ENCODE measurements around the gene PDE7B. TPM values are rescaled to one million over a fixed set of nuclear protein-coding genes. Genes with fewer than 3 reads are reported as not detected.

Gene PDE7B
- total and polyA plus RNA-seq, 8 donors, result 0.29 to 73.2 (median 5.0) TPM

DNA sequence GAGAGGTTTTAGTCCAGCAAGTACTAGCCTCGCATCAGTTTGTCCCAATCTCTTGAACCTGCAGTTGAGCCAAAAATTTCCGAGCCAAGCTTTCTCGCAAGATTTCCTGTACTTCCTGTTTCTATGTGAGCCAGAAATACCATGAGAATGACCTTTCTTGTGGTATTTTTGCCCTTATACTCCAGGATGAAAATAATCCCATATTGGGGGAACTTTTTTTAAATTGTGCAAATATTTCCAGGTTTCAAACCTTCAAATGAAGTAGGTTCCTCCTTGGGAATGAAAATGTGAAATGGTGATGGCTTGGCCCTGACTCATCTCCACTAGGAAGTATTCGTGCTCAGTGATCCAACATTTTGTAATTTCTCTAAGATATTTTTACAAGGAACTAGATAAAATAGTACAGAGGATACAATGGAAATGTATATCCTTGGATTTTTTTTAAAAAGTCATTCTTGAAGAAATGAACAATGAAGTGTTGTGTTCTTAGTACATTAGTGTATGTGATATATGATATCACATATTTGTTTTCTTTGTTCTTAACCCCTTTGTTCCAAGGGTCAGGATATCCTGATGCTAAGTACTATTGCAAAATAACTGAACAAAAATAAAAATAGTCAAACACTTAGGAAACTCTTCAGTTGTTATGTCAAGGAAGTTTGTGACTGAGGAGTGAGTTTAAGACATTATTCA lies 184.0 kb downstream of the PDE7B start:
- Histone ChIP-seq H3K27me3 (no peaks in the 10 kb centered on the region), H3K4me1 (peaks cover 13 to 60% (median 36%) of the 10 kb centered on the region in 4 donors), H3K27ac (peak overlapping the region in 3 of 5 donors; percentile 56 to 68 (median 59)), H3K36me3 (no peaks in the 10 kb centered on the region), H3K4me3 (no peak overlapping the region), H3K9me3 (no peaks in the 10 kb centered on the region)
- TF ChIP-seq POLR2AphosphoS5 (IDR thresholded peaks at IDR 0.05), result no peak
- no peak for TF ChIP-seq EP300 (IDR thresholded peaks at IDR 0.05)
- TF ChIP-seq, protein P1, sequence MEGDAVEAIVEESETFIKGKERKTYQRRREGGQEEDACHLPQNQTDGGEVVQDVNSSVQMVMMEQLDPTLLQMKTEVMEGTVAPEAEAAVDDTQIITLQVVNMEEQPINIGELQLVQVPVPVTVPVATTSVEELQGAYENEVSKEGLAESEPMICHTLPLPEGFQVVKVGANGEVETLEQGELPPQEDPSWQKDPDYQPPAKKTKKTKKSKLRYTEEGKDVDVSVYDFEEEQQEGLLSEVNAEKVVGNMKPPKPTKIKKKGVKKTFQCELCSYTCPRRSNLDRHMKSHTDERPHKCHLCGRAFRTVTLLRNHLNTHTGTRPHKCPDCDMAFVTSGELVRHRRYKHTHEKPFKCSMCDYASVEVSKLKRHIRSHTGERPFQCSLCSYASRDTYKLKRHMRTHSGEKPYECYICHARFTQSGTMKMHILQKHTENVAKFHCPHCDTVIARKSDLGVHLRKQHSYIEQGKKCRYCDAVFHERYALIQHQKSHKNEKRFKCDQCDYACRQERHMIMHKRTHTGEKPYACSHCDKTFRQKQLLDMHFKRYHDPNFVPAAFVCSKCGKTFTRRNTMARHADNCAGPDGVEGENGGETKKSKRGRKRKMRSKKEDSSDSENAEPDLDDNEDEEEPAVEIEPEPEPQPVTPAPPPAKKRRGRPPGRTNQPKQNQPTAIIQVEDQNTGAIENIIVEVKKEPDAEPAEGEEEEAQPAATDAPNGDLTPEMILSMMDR (IDR thresholded peaks at IDR 0.05), result no peak
- no peak for TF ChIP-seq POLR2A (IDR thresholded peaks at IDR 0.05)
- intact Hi-C loops (cut with DNase I; ENCODE audit: low total_unique reads), result no loop called here
- DNase-seq, result no peak
- 34 to 50% (median 39%) methylated on average over 4 of the region's 4 CpGs for WGBS, 5 donors

DNA sequence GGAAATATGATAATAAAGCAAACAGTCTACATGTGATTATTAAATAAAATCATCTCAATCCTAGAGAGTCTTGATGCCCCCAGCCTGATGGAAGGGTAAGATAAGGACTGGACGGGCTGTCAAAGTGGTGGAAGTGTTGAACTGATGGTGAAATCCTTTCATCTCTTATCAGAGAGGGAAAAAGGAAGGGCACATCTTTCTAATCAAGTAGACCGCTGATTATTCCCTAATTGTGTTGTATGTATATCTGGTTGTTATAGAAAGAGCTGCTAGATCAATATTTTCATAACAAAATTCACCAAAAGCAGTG lies 184.5 kb downstream of the PDE7B start:
- H3K36me3 ChIP-seq, result no peaks in the 10 kb centered on the region
- no peaks in the 10 kb centered on the region for H3K9me3 ChIP-seq
- no peak for DNase-seq
- H3K4me1 ChIP-seq, result peaks cover 13 to 60% (median 37%) of the 10 kb centered on the region in 4 donors
- 70 to 81% (median 74%) methylated on average over 2 of the region's 2 CpGs for WGBS, 5 donors
- peak overlapping the region in 3 of 5 donors; percentile 56 to 68 (median 59) for H3K27ac ChIP-seq
- no peak for TF ChIP-seq POLR2AphosphoS5 (IDR thresholded peaks at IDR 0.05)
- TF ChIP-seq EP300 (IDR thresholded peaks at IDR 0.05), result no peak
- TF ChIP-seq, protein P1 (IDR thresholded peaks at IDR 0.05), result no peak
- TF ChIP-seq POLR2A (IDR thresholded peaks at IDR 0.05), result no peak
- H3K4me3 ChIP-seq, result no peak overlapping the region
- no peaks in the 10 kb centered on the region for H3K27me3 ChIP-seq
- intact Hi-C loops (cut with DNase I; ENCODE audit: low total_unique reads), result no loop called here

DNA sequence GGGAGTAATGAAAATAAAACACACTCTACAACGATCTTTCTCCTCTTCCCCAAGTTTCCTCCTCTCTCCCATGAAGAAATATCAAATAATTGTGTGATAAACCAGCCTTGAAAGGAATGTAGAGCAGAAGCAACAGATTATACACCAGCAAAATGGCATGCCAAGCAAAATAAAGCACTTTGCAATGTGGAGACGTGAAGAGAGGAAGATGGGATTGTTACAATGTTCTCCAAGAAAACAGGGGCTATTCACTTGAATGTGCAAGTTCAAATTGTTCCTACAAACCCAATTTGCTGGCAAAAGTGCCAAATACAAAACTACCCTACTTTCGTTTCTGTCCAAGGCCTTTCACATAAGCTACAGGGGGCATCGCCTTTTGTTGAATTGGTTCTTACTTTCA lies 185.1 kb downstream of the PDE7B start:
- Histone ChIP-seq H3K27ac (peak overlapping the region; percentile 10 to 77 (median 66)), H3K4me3 (no peak overlapping the region), H3K27me3 (no peaks in the 10 kb centered on the region), H3K36me3 (no peaks in the 10 kb centered on the region), H3K4me1 (peaks cover 13 to 60% (median 37%) of the 10 kb centered on the region in 4 donors), H3K9me3 (no peaks in the 10 kb centered on the region)
- TF ChIP-seq EP300 (IDR thresholded peaks at IDR 0.05) (no peak), POLR2AphosphoS5 (IDR thresholded peaks at IDR 0.05) (no peak), POLR2A (IDR thresholded peaks at IDR 0.05) (no peak)
- TF ChIP-seq, protein P1 (IDR thresholded peaks at IDR 0.05), result no peak
- intact Hi-C loops (cut with DNase I; ENCODE audit: low total_unique reads), result no loop called here
- no peak for DNase-seq
- WGBS, 5 donors, result 73 to 90% (median 78%) methylated on average over 4 of the region's 4 CpGs

DNA sequence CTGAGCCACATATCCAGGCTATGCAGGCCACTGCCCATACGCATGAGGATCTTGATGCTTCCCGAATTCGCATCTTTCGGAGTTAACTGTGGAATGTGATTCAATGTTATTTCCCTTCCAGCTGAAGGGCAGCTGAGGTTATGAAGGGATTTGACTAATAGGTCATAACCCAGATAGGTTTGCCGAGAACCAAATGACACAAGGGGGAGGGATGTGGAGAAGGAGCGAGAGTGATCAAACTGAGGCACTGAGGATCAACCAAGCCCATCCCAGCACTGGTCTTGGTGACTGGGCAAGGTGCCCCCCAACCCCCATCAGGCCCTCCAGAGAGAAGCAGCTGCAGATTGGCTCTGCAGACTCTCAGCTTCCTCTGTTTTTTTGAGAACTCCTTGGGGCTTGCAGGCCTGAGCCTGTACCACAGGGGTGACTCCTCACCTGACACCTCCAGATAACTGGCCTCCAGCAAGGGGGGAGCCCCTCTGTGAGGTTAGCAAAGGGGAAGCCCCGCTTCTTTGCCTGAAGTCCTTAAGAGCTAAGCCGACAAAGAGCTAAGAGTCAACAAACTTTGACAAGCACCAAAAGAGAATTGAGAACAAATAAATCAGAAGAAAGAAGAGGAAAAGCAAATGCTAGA lies 185.9 kb downstream of the PDE7B start:
- no peaks in the 10 kb centered on the region for H3K27me3 ChIP-seq
- H3K36me3 ChIP-seq, result no peaks in the 10 kb centered on the region
- H3K4me1 ChIP-seq, result peaks cover 13 to 59% (median 35%) of the 10 kb centered on the region in 4 donors
- peak overlapping the region; percentile 42 to 77 (median 66) for H3K27ac ChIP-seq
- 36 to 57% (median 46%) methylated on average over 8 of the region's 8 CpGs for WGBS, 5 donors
- no peak for TF ChIP-seq POLR2A (IDR thresholded peaks at IDR 0.05)
- TF ChIP-seq, protein P1 (IDR thresholded peaks at IDR 0.05), result no peak
- no peak for TF ChIP-seq EP300 (IDR thresholded peaks at IDR 0.05)
- peak in 1 of 3 donors; percentile 8 for TF ChIP-seq POLR2AphosphoS5 (IDR thresholded peaks at IDR 0.05)
- intact Hi-C loops (cut with DNase I; ENCODE audit: low total_unique reads), result no loop called here
- DNase-seq, result peak in 1 of 2 donors; percentile 56
- no peaks in the 10 kb centered on the region for H3K9me3 ChIP-seq
- H3K4me3 ChIP-seq, result peak overlapping the region; percentile 34 to 42 (median 35)
